ENCODE results near the gene LEMD1.

DNA sequence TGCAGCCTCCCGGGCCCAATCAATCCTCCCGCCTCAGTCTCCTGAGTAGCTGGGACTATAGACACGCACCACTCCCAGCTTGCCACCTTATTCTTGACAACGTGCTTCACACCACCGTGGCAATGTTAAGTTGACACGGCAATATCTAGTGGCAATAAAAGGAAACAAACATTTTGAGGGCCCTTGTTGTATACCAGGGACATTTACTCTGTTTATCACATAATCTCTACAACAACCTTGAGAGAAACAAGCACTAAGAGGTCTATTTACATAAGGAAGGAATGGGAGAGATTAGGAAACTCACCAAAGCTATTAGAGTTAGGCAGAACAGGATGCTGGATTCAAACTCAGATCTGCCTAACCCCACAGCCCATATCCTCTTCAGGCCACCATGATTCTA lies 68.2 kb downstream of the LEMD1 start:
- TF ChIP-seq, protein P1, sequence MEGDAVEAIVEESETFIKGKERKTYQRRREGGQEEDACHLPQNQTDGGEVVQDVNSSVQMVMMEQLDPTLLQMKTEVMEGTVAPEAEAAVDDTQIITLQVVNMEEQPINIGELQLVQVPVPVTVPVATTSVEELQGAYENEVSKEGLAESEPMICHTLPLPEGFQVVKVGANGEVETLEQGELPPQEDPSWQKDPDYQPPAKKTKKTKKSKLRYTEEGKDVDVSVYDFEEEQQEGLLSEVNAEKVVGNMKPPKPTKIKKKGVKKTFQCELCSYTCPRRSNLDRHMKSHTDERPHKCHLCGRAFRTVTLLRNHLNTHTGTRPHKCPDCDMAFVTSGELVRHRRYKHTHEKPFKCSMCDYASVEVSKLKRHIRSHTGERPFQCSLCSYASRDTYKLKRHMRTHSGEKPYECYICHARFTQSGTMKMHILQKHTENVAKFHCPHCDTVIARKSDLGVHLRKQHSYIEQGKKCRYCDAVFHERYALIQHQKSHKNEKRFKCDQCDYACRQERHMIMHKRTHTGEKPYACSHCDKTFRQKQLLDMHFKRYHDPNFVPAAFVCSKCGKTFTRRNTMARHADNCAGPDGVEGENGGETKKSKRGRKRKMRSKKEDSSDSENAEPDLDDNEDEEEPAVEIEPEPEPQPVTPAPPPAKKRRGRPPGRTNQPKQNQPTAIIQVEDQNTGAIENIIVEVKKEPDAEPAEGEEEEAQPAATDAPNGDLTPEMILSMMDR (IDR thresholded peaks at IDR 0.05), result no peak
- TF ChIP-seq POLR2AphosphoS5 (IDR thresholded peaks at IDR 0.05) (no peak), POLR2A (IDR thresholded peaks at IDR 0.05) (no peak), EP300 (IDR thresholded peaks at IDR 0.05) (no peak)

Data from suprapubic skin (tissue), 4 donors.